Prostate gland (tissue), 2 donors: Measurements from ENCODE around the gene C2CD4C.

Source experiments
- CTCF ChIP-seq, 4 experiments: fragments of 200-600 bp in 2 of 4; fragments of 450-650 bp in 2 of 4; sonication (generic) in 2 of 4; IDR thresholded peaks; 1 replicate in 3 of 4; 2 replicates in 1 of 4; pipeline ENCODE4 v1.5.1; 2016 to 2019; ENCODE audit warnings: antibody characterized with exemption in 4 of 4, mild to moderate bottlenecking in 2 of 4, moderate library complexity in 2 of 4
- POLR2A ChIP-seq: fragments of 450-650 bp; IDR thresholded peaks from one replicate; pipeline ENCODE4 v1.6.1; 2016; ENCODE audit warnings: antibody characterized with exemption, mild to moderate bottlenecking

DNA sequence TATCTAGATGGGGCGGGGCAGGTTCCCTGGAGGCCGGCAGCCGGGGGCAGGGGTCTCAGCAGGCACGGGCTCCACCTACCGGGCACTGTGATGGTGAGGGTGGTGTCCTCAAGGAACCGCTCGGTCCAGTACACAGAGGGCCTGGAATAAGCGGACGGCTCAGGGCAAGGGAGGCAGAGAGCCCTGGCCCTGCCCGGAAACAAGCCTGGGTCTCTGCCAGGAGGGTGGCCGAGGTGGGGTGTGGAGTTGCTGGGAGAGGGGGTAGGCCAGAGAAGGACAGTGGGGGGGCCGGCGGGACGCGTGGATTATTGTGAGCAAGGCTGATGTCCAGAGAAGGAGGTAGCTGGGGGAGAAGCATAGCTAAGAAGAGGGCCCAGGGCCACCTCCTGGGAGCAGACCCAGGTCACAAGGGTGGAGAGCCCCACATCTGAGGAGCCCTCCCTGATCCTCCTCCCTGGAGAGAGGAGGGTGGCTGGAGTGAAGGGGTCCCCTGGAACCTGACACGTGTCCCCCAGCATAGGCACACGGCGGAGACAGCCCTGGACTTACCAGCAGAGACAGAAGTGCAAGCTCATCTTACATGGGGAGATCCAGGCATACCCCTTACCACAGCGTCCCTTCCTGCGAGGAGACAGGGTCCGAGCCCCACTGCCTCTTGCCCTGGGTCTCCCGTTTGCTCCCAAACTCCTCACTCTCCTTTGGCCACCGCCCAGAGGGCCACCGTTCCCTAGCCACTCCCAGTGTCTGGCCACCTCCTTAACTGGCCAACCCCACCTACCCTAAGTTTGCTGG lies 35.4 kb downstream of the C2CD4C start:
- TF ChIP-seq CTCF (IDR thresholded peaks at IDR 0.05) = no peak
- TF ChIP-seq POLR2A = no peak
